VCaP (cell line): ENCODE data around the gene PGRMC1.
A peak's percentile ranks its signal among the peaks of the same experiment; 100 is the strongest.
"Not testable (repeated sequence)": the region's sequence is repeated elsewhere in the genome, so short reads cannot be mapped to it uniquely, and the experiment has no call there.

Experiments used
- H3K27ac ChIP-seq: fragments of 450-650 bp; 2 replicates; pipeline ENCODE4 v1.5.1; 2017
- CTCF ChIP-seq: fragments of 450-650 bp; conservative IDR thresholded peaks from 2 replicates; pipeline ENCODE4 v1.5.1; 2017; ENCODE audit warnings: mild to moderate bottlenecking, moderate library complexity

Gene PGRMC1

GRCh38 chrX:119251386-119251785, 15.3 kb downstream of the PGRMC1 start:
- TF ChIP-seq CTCF: no peak
- no peak overlapping the region for H3K27ac ChIP-seq

- H3K27ac ChIP-seq: no peak overlapping the region
- no peak for TF ChIP-seq CTCF
These were observed 16.6 kb downstream of the PGRMC1 start for GRCh38 chrX:119252716-119253115.

- peak; percentile 69 for TF ChIP-seq CTCF
- H3K27ac ChIP-seq: no peak overlapping the region
These were observed 30.4 kb downstream of the PGRMC1 start for GRCh38 chrX:119266364-119266995.

- H3K27ac ChIP-seq: not testable (repeated sequence)
These were observed 31.0 kb downstream of the PGRMC1 start for GRCh38 chrX:119267115-119267514.

GRCh38 chrX:119272882-119273419, 36.9 kb downstream of the PGRMC1 start:
- no peak for TF ChIP-seq CTCF

GRCh38 chrX:119273420-119274192, 37.5 kb downstream of the PGRMC1 start:
- H3K27ac ChIP-seq: no peak overlapping the region
- no peak for TF ChIP-seq CTCF

More at GRCh38 chrX:119272882-119273419, 36.9 kb downstream of the PGRMC1 start:
- H3K27ac ChIP-seq: no peak overlapping the region

GRCh38 chrX:119282347-119282746, 46.3 kb downstream of the PGRMC1 start:
- H3K27ac ChIP-seq: not testable (repeated sequence)

- no peak for TF ChIP-seq CTCF
These were observed 52.9 kb downstream of the PGRMC1 start for GRCh38 chrX:119288890-119289393.

More at GRCh38 chrX:119288890-119289393, 52.9 kb downstream of the PGRMC1 start:
- H3K27ac ChIP-seq: no peak overlapping the region
